PFSK-1 (cell line): Measurements from ENCODE around the gene PLB1.

Experiments used
- FOXP2 ChIP-seq: optimal IDR thresholded peaks from 2 replicates; pipeline ENCODE3; 2011; ENCODE audit warnings: borderline replicate concordance, control low read depth, inconsistent platforms; ENCODE audit not compliant: insufficient read depth; ENCODE audit errors: extremely low read length, extremely low read depth
- POLR2AphosphoS5 ChIP-seq: IDR thresholded peaks from 2 replicates; pipeline ENCODE4 v1.6.1; 2012; ENCODE audit warnings: low read depth, mild to moderate bottlenecking, control low read depth, low read length, moderate library complexity
- REST ChIP-seq, 2 experiments: IDR thresholded peaks; 2 replicates each; pipeline versions ENCODE4 v1.6.1 to v1.8.0; 2011 to 2012; ENCODE audit warnings: low read depth in 2 of 2, low read length in 2 of 2, control low read depth in 1 of 2, inconsistent platforms in 1 of 2, mild to moderate bottlenecking in 1 of 2, moderate library complexity in 1 of 2; ENCODE audit not compliant: insufficient read depth in 1 of 2
- TAF1 ChIP-seq: IDR thresholded peaks from 2 replicates; pipeline ENCODE4 v1.6.1; 2012; ENCODE audit warnings: low read length, control low read depth, borderline replicate concordance; ENCODE audit not compliant: insufficient read depth

GRCh38 chr2:28533044-28533680 is 37.3 kb downstream of the PLB1 start:
- no peak for TF ChIP-seq FOXP2
- TF ChIP-seq POLR2AphosphoS5: no peak
- no peak for TF ChIP-seq REST (IDR thresholded peaks at IDR 0.05; ENCODE audit: insufficient read depth in 1 of 2, low read depth in 2 of 2, low read length in 2 of 2)
- no peak for TF ChIP-seq TAF1
